ENCODE measurements around the gene ASCC2. TPM values are rescaled to one million over a fixed set of nuclear protein-coding genes. Genes with fewer than 3 reads are reported as not detected.
"Not testable (repeated sequence)": the region's sequence is repeated elsewhere in the genome, so short reads cannot be mapped to it uniquely, and the experiment has no call there.

ASCC2 gene
- total RNA-seq, 1 donor from 2014 or later: 41.7 TPM

GRCh38 chr22:29872144-29872893 is 34.2 kb upstream of the ASCC2 start:
- Histone ChIP-seq H3K4me3 (ENCODE audit: low read depth, low read length) (no peak overlapping the region), H3K27me3 (ENCODE audit: control insufficient read depth, insufficient read depth, low read length) (no peaks in the 10 kb centered on the region), H3K36me3 (ENCODE audit: control insufficient read depth, insufficient read depth, low read length) (no peaks in the 10 kb centered on the region)
- no peak for TF ChIP-seq CTCF (IDR thresholded peaks at IDR 0.05; ENCODE audit: insufficient read depth, low read length, poor library complexity, severe bottlenecking)
- no peak for DNase-seq (ENCODE audit: low read depth)

GRCh38 chr22:29871684-29872083 is 33.6 kb upstream of the ASCC2 start:
- Histone ChIP-seq H3K36me3 (ENCODE audit: control insufficient read depth, insufficient read depth, low read length) (no peaks in the 10 kb centered on the region), H3K27me3 (ENCODE audit: control insufficient read depth, insufficient read depth, low read length) (no peaks in the 10 kb centered on the region), H3K4me3 (ENCODE audit: low read depth, low read length) (no peak overlapping the region)
- no peak for DNase-seq (ENCODE audit: low read depth)
- TF ChIP-seq CTCF (IDR thresholded peaks at IDR 0.05; ENCODE audit: insufficient read depth, low read length, poor library complexity, severe bottlenecking): no peak

GRCh38 chr22:29870574-29870973 is 32.5 kb upstream of the ASCC2 start:
- no peaks in the 10 kb centered on the region for H3K27me3 ChIP-seq (ENCODE audit: control insufficient read depth, insufficient read depth, low read length)
- H3K4me3 ChIP-seq (ENCODE audit: low read depth, low read length): no peak overlapping the region
- no peaks in the 10 kb centered on the region for H3K36me3 ChIP-seq (ENCODE audit: control insufficient read depth, insufficient read depth, low read length)
- no peak for TF ChIP-seq CTCF (IDR thresholded peaks at IDR 0.05; ENCODE audit: insufficient read depth, low read length, poor library complexity, severe bottlenecking)
- DNase-seq (ENCODE audit: low read depth): no peak

- Histone ChIP-seq H3K36me3 (ENCODE audit: control insufficient read depth, insufficient read depth, low read length) (no peaks in the 10 kb centered on the region), H3K4me3 (ENCODE audit: low read depth, low read length) (no peak overlapping the region), H3K27me3 (ENCODE audit: control insufficient read depth, insufficient read depth, low read length) (no peaks in the 10 kb centered on the region)
- no peak for TF ChIP-seq CTCF (IDR thresholded peaks at IDR 0.05; ENCODE audit: insufficient read depth, low read length, poor library complexity, severe bottlenecking)
- no peak for DNase-seq (ENCODE audit: low read depth)
Observed at GRCh38 chr22:29867851-29868250, 29.8 kb upstream of the ASCC2 start.

- TF ChIP-seq CTCF (IDR thresholded peaks at IDR 0.05; ENCODE audit: insufficient read depth, low read length, poor library complexity, severe bottlenecking): no peak
- no peak overlapping the region for H3K4me3 ChIP-seq (ENCODE audit: low read depth, low read length)
- H3K36me3 ChIP-seq (ENCODE audit: control insufficient read depth, insufficient read depth, low read length): no peaks in the 10 kb centered on the region
- H3K27me3 ChIP-seq (ENCODE audit: control insufficient read depth, insufficient read depth, low read length): no peaks in the 10 kb centered on the region
- no peak for DNase-seq (ENCODE audit: low read depth)
Observed at GRCh38 chr22:29867260-29867659, 29.2 kb upstream of the ASCC2 start.

- H3K4me3 ChIP-seq (ENCODE audit: low read depth, low read length); H3K27me3 ChIP-seq (ENCODE audit: control insufficient read depth, insufficient read depth, low read length); DNase-seq (ENCODE audit: low read depth); H3K36me3 ChIP-seq (ENCODE audit: control insufficient read depth, insufficient read depth, low read length): not testable (repeated sequence)
Observed at GRCh38 chr22:29865572-29865971, 27.5 kb upstream of the ASCC2 start.

Data from kidney epithelial cell (primary cell).